Non-pigmented ciliary epithelial cell (primary cell): ENCODE results near the gene EHD4.

Experiments used
- DNase-seq: peaks from one replicate; pipeline ENCODE4 v3.0.0-alpha.2; 2010; ENCODE audit warnings: low read depth

EHD4 gene

DNA sequence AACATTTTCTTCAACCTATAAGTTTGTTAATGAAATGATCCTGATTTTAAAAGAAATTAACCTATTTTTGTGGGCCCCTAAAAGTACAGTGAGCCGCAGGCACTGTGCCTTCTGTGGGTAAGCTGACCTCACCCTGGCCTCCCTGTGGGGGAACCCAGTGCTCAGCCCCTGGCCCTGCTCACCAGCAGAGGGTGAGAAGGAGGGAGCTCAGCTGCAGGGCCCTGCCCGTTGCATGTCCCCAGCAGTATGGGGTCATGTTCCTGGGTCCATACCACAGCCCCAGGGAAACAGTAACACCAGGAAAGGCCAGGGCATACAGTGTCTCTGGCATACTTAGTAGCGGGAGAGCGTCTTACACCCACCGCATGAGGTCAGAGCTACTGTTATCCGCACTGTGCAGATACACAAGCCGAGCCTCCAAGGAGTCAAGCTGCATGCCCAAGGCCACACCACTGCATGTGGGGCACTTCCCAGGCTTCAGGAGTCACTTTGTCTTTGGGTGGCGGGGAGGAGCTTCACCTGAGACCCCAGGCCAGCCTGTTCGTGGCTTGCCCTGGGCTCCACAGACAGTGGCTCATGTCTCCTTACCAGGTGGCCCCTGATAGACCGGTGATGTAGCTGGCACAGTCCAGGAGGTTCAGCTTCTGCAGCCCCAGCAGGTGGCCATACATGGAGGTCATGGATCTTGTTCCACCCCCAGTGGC, 22.6 kb upstream of the EHD4 start:
- DNase-seq: no peak

DNA sequence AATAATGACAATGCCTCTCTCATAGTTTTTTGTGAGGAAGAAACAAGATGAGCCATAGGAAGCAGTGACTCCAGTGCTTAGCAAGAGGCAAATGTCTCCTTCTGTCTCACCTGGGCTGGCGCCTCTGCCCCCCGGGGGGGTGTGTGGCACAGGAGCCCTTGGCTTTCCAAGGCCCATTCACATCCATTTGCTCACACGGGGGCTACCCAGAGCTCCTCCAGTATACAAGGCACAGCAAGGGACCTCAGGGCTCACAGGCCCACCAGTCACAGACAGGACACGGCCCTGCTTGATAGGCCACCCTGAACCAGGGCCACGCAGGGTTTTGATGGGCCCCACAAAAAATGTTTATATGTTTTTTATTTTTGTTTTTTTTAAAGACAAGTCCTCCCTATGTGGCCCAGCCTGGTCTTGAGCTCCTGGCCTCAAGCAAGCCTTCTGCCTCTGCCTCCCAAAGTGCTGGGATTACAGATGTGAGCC, 21.9 kb upstream of the EHD4 start:
- DNase-seq: no peak

DNA sequence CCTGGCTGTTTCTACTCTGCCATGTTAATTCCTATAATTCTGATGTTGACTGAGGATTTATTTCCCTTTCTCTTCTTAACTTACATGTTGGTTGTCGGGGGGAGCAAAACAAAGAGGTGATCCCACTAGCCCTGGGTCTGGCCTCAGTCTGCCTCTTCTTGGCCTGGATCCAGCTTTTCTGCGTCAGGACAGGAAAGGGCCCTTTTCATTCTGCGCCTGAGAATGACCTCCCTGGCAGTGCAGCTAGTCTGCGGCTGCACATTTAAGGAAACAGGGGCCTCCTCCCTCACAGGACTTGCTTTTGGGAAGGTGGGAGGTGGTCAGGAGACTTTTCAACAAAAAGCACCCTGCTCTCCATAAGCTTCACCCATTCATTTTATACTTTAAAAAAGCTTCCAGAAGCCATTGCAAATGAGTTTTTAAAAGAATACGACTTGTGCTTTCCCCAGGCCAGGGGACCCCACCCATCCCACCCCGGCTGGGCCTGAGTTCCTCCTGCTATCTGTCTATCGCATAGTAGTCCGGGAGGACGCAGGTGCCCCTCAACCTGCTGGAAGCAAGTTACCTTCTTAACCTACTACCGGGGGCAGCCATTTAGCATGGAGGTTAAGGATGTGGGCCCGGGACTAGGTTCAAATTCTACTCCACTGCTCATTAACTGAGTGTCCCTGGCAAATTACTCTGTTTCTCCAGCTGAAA, 21.3 kb upstream of the EHD4 start:
- no peak for DNase-seq

DNA sequence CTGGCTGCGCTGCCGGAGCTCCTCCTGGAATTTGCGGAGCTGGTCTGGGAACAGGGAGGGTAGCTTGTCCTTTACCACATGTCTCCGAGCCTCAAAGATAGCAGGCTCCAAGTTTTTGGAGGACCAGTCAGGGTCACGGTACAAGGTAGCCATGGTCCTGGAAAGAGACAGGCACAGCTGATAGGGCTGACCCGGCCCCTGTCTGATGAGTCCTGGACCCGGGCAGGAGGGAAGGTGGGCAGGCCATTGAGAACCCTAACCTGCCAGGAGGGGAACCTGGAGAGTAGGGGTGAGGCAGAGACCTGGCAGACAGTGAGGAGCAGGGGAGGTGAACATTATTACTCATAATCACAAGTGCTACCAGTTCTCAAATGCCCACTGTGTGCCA, 20.4 kb upstream of the EHD4 start:
- no peak for DNase-seq

DNA sequence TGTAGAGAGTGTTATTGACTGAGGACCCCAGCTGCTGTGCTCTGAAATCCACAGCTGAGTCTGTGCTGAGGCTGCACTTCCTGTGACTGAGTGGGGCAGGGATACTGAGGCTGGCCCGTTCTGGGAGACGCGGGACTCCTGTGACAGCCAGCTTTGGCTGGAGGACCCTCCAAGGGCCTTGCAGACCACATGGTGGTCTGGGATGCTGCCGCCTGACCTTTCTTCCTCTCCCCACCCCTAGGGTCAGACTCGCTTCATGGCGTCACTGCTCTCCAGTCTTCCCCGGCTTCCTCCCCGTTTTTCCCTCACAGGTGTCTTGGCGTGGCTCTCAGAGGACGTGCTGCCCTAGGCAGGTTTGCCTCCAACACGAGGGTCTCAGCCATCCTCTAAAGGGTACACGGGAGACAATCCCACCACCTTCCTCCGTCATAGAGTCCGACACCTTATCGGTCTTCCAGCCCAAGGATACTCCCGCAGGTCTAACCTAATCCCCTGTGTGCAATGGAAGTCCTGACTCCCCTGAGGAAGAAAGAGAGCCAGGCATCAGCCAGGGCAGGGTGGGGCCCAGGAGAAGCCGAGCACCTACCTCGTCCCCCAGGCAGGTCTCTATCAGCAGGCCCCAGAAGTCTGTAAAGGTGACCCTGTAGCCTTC, 19.9 kb upstream of the EHD4 start:
- DNase-seq: no peak

DNA sequence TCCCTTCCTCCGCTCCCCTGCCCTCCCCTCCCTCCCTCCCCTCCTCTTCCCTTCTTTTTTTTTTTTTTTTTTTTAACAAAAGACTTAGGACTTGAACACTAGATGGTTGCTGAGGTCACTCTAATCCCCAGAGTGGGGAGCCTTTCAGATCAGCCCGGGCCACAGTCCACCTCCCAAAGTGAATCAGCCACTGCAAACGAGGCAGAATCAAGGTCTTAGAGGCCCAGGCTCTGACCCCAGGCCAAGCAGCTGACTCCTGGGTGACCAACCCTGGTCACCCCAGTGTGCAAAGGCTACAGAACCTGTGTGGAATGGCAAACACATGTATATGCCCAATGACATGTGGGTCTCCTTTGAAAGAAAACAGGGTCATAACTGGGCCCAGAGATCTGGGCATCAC, 18.3 kb upstream of the EHD4 start:
- no peak for DNase-seq

DNA sequence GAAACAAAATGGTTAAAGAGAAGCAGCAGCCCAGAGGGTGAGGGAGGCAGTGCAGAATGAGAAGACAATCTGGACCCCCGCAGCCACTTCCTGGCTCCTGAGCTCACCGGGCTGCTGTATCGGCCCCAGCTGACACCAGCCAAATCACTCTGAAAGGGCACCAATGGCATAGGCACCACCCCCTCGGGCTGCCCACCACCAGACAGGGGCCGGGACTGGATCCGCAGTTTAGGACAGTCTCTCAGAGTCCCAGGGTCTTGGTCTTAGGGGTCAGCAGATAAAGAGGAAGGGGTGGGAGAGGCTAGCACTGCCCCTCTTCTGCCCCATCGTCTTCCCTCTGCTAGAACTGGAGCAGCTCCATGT, 17.9 kb upstream of the EHD4 start:
- DNase-seq: no peak

DNA sequence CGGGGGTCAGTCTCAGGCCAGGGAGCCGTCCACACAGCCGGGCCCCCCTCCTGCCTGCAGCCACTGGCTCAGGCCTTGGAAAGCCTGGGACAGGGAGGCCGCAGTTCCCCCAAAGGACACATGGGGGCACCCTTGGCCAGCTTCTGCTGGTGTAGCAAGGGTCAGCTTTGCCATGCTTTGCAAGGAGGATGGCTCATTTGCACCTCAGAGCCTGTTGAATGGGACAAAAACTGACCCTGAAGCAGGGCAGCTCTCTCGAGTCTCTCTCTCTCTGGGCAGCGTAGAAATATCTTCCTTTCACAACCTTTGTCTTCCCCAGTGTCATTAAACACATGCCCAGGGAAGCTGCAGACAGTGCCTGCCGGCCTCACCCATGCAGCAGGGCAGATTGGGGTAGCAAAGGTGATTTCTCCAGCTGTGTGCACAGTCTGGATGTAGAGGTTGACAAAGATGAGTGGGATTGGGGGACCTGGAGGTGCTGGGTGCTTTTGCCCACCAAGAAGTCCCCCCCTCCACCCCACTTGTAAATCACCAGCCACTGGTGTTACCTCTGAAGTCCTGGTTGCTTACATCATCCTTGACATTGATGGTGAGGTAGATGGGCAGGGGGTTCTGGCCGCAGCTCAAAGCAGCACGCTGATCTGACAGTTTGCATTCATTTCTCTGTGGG, 17.4 kb upstream of the EHD4 start:
- DNase-seq: no peak

DNA sequence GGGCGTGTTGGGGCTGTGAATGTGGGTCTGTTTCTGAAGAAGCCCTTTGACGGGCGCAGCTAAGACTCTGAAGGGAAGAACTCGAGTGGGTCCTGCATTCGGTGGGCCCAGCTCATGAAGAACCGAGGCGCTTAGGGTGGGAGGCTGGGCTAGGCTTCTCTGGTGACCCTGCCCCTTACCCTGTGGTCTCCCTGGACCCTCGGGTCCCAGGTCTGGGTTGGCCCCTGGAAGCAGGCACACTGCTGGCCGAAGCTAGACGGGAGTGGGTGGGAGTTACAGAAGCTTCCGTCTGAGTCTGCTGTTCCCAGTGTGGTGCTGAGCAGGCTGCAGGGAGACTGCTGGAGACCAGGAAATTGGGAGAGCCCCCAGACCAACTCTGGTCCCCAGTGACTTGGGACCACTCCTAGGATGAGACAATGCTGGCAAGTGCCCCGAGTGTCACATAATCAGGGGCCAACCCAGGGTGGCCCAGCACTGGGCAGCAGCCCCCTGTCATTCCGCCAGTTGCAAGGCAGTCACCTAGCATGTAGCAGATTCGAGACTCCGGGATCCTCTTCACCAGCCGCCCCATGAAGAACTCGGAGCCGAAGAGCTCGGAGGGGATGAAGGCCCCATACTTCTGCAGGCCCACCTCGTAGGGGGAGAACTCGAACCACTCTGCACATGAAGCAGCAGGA, 16.7 kb upstream of the EHD4 start:
- DNase-seq: no peak

DNA sequence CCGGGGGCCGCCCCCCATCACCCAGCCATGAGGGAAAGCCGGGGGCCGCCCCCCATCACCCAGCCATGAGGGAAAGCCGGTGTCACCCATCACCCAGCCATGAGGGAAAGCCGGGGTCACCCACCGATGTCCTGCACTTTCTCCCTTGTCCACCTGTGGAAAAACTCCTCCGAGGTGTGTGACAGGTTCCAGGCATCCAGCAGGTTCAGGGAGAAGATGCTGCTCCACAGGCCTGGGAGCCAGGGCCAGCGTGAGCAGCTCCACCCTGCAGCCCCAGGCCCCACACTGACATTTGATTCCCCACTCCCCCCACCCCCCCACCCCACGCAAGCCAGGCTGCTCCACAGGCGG, 15.5 kb upstream of the EHD4 start:
- no peak for DNase-seq

DNA sequence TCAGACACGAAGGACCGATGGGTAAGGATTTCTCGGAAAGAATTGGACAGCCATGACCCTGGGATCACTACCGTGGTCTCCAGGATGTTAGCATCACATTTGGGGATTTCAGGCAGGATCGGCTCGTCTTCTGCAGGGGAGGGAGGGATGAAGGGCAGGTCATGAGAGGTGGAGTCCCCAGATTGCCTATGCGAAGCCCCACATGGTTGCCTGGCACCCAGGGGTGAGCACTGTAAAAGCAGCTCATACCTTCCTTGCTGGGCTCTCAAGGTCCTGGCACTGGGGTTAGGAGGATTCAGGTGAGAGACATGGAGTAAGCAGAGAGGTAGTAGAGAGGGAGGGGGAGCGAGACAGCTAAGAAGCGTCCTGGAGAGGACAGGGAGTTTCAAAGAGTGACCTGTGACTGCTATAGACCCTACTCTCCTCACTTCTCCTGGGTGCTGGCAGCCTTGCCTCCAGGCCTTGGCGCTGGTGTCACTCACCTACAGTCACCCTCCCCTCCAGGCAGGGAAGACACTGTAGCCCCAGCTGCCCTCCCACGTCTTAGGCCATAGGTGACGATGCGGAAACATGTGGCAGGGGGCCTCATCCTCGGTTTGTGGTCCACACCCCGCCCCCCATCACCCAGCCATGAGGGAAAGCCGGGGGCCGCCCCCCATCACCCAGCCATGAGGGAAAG, 15.0 kb upstream of the EHD4 start:
- no peak for DNase-seq

DNA sequence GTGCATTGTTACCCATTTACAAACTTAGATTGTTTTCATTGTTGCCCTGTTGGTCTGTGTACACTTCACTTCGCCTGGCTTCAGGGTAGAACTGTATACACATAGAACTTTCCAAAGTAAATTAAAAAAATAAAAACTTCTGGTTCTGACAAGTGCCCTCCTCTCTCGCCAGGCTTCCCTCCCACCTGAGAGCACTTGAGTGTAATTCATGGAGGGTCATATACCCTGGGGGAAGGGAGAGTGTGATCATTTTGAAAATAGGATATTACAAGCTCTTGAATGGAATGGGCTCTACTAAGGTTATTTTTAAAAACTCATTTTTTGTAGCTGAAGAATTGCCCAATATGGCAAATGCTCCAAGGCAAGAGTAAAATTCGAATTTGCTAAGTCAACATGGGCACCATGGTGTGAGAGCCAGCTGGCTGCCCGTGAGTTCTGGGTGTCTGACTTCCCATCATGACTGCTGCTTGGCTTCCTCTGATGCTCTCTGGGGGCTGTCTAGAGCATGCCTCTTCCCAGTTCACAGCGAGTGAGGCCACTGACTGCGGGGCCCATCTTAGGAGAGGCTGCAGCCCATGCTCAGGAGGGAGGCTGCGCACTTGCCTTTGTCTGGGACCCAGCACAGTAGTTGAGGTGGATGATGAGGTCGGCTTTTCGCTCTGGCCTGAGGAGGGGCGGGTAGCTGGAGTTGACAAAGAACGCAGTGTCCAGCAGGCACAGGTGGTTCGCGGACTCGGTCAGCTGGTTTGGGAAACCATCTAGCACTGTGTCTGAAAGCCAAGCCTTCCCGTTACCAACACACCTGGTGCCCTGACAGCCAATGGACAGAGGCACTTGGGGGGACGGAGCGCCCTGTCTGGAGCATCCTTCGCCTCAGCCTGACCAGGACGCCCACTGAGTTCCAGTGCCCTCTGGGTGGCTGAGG, 13.1 kb upstream of the EHD4 start:
- DNase-seq: no peak

DNA sequence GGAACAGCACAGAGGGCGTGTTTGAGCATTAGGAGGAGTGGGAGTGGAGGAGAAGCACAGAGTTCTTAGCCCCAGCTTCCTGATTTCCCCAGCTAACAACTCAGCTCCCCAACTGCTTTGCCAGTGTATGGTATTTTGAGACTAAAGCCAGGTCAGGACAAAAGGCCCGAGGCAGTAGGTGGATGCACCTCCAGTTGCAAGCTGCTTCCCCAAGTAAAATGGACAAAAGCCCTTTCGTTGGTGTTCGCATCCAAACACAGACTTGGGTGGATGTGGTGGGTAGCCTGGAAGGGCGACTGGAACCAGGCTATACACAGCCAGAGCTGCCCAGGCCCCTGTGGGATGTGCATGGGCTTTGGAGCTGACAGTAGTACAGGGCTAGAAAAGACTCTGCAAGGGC, 12.3 kb upstream of the EHD4 start:
- DNase-seq: no peak

DNA sequence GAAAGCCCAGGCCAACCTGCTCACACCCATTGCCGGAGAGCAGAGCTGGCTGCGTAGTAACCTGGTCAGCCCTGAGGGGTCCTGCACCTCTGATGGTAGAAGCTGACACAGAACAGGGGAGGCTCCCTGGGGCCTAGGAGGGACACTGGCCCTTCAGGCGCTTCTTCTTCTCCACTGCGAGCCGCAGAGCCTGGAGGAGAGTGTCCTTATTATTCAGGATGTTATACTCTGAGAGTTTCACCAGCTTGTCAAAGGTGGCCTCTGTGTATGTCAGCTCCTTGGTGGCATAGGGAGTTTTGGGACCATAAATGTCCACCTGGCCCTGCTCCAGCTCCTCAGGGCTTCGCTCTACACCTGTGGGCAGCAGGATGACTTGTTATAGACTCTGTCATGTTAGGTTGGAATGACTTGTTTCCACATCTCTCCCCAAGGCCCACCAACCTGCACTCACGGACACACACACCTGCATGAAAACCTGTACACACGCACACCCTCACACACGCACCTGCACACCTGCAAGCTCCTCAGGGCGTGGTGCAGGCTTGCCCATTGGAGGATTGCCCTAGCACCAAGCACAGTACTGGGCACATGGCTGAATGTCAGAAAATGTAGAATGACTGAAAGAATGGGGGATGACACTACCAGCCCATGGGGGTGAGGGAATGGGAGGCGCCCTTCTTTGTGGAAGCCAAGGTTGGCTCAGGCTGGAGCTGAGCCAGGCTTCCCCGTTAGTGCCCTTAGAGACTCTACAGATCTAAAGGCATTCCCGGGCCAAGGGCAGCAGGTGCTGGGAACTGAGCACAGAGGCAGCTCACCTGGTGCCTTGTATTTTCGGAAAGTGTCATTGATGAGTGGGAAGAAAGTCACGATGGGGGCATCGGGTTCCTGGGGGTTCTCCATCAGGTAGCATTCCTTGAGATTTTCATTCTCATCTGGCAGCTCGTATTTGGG, 11.5 kb upstream of the EHD4 start:
- no peak for DNase-seq

DNA sequence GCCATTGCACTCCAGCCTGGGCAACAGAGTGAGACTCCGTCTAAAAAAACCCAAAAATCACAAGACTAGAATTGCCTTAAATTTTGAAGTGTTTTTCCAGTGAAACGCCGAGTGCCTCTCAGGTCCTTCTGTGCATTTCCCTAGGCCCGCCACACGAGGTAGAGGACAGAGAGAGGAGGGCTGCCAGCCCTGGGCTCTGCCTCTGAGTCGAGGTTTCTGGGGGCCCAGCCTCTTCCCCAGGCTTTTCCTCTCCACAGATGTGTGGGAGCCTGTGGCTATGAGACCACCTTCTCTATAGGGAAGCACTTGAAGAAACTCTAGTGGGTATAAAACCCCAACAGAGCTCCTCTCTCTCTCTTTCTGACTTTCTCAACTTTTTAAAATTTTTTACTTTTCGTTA, 10.9 kb upstream of the EHD4 start:
- no peak for DNase-seq

DNA sequence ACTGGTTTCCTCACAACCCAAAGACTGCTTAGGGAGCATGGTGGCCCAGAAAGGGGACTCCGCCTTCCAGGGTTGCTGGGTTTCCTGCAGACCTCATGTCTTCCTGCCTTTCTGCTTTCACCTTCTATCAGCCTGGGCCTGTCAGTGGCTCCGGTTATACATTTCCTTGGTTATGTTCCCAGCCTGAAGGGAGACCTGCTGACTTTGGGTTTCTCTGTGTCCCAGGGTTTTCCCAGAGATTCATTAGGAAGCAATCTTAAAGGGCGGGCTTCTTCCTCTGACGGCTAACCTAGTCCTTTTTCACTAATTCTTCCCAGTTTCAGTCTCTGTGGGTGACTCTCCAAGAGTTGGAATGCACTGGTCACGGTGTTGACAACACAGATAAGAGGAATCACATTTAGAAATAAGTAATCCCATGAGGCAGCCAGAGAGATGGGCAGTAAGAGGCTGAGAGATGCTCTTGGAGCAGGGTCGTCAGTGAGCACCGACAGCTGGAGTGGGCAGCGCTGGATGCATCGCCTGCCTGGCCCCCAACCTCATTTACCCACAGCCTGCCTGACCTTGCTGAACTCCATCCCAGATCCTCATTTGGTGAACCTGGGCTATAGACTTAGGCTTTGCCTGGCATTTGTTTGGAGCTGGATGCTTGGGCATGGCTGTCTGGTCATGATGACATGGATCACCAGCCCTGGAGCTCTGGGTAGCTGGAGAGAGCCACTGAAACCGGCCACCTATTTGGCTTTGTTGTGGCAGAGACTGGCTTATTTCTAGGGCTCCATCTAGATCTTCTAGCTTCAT, 10.0 kb upstream of the EHD4 start:
- no peak for DNase-seq

DNA sequence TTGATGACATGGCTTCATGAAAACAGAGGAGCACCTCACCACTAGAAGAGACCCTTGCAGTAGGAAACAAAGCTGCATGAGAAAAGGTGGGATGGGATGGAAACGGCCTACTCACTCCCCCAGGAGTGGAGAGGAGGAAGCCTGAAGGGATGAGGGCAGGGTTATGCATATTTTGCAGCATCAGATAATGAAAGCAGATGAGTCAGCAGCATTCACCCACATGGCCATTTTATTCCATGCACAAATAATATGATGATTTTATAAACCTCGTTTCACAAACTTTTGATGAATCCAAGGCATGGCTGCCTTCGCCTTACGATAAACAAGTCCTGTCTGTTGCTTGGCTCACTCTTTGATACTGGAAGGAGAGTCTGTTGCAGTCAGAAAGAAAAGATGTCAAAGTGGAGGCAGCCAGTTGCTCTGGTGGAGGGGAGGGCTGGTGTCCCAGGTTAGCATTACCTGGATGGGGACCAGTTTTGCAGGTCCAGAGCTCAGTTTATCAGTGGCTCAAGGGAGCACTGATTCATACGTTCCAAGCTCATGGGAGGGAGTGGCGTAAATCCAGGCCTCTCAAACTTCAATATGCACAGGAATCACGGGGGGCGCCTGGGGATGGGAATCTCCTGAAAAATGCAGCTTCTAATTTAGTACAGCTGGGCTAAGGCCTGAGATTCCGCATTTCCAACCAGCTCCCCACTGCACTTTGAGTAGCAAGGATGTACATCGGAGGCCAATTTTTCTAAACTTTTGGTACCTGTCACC, 9.2 kb upstream of the EHD4 start:
- DNase-seq: no peak
